CD4-positive, alpha-beta T cell treated with Interleukin-17A for 1 hour (primary cell): ENCODE results near the gene FRMD1.

ENCODE experiments used
- DNase-seq: peaks from one replicate; pipeline ENCODE4 v3.0.0-alpha.2; 2020

FRMD1 gene

DNA sequence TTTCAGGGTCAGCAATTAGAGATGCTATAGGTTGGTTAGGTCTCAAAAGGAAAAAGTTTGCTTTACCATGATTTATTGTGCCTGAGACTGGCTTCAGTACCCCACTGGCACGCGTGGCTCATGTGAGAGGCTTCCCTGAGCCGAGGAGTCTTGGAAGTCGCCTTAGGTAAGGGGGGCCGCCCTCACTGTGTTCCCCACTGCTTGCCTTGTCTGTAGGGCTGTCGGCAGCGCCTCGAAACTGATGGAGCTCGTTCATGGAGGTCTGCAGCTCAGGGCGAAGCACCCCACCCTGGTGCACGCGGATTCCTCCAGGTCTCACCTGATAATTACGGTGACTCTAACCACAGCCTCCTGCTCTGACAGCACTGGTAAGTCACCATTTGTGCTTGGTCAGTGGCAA lies 39.2 kb downstream of the FRMD1 start:
- DNase-seq: no peak

DNA sequence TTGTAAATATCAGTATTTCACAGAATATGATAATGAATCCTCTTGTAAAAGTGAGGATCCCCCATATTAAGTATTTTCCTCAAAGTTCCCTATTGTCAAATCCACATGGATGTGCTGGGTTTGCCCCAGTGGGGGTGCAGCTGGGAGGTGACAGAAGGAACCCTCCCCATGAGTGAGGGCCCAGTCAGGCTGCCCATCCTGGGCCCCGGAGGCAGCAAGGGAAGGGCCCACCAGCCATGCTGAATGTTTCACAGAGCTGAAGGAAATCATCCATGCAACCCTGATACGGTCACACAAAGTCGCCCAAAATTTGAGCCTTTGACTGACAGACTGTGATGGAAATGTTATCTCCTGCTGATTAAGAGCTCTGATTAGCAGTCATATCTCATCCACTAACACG lies 39.7 kb downstream of the FRMD1 start:
- no peak for DNase-seq

DNA sequence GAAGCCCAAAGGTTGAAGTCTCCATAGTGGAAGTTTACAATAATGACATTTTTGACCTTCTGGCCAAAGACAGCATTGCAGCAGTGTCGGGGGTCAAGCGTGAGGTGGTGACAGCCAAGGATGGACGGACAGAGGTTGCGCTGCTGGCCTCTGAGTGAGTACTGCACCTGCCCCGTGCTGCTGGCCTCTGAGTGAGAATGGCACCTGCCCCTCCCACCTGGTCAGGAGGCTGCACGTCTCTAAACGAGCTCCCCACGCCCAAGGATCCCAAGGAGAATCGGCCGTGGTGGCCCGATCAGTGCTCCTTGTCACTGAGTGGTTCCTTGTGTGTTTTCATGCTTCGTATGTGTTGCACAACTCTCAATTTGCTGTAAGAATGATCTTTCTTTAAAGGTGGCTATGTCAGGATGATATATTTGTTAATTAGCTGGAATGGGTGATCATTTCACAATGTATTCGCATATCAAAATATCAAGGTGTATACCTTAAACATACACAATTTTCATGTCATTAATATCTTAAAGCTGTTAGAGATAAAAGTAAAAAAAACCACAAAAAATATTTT lies 40.4 kb downstream of the FRMD1 start:
- no peak for DNase-seq

DNA sequence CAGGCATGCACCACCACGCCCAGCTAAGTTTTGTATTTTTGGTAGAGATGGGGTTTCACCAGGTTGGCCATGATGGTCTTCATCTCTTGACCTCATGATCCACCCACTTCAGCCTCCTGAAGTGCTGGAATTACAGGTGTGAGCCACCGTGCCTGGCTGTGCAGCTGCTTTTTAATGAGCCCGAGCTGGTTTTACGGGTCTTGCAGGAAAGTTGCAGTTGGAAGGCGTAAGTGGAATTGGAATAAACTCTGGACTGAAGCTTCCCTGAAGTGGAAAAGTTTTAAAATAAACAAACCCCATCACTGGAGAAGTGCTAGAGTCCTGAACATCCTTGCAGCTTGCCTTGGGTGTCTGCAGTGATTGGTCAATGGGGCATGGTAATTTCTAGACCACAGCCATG lies 41.2 kb downstream of the FRMD1 start:
- no peak for DNase-seq

DNA sequence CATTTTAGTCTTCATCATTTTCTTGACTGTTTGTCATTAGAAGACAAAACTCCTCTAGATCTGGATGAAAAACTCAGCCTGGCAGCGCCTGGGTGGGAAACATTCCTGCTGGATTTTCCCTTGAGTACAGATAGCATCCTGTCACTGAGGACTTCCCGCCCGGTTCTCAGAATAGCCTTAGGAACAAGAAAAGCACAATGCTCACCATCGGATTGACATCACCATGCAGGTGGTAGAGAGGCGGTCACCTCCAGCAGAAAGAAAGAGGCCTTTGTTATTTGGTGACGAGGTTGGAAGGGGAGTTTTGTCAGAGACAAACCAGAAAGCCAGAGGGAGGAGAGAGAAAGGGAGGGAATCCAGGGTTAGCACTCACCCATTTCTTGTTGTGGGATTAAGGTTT lies 41.8 kb downstream of the FRMD1 start:
- DNase-seq: no peak

DNA sequence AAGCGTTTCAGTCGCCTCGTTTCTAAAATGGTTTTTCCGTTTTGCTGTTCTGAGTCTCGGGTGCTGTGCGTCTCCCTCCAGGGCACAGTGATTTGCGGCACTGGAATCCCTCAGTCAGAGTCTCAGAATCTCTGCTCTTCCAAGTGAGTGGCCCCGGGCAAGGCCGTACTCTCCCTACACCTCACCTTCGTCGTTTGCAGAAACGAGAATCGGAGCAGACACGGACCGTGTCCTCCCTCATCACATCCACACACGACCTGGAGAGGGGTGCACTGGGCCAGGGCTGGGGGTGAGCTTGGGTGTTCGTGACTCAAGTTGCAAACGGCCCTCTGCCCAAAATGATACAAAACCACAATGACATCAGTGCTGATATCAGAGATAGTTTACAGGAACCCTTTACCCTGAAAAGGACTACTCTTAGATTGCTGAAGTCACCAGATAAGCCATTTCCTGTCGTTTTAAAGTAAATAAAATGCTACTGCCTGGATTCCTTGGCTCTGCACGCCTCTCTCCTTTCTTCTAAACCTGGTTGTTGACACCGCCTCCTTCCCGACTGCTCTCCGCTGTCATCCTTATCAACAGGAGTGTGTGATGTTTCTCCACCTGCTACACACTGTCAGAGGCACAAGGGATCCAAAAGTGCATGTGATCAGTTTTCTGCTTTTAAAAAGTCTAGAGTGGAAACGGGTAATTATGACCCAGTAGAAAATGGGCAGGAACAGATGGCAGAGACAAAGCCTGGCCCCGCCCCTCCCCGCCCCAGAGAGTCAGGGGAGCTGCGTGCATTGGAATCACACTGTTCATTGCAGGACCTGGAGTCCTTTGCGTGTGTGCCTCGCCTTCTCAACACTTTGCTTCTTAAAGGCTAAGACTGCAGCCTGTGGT lies 43.1 kb downstream of the FRMD1 start:
- DNase-seq: no peak

DNA sequence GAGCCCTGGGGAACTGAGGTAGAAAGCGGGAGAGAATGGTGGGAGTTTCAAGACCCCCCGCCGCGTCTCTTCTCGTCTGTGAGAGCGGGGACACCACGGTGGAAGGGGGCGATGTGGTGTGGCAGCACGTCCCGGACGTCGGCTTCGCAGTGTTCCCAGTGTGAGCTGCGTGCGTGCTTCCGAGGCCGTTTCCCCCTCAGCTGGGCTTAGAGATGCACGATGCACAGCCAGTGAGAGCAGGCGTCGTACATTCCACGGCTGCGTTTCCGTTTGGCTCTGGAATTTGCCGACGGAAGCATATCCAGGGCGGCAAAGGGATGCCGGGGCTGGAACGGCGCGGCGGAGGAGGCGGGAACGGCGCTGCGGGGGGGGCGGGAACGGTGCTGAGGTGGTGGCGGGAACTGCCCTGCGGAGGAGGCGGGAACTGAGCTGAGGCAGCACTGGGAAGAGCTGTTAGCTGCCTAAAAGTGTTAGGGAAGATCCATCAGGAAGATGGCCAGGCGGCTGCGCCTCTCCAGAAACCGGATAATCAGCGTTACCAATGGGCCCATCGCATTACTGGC lies 43.8 kb downstream of the FRMD1 start:
- DNase-seq: no peak

DNA sequence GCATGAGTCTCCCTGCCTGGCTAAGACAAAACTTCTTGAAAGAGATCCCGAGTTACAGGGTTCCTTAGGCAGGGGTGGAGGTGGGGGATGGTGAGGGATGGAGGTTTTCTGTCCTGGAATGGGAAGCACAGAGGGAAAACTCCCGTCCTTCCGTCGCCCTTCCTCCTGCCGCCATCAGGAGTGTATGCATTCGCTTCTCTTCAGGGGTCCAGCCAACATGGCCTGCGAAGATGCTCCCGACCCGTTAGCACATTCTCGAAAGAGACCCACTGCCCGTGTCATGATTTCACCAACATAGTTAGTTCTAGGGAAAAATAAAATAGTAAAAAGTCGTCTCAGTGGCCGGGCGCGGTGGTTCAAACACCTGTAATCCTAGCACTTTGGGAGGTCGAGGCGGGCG lies 44.5 kb downstream of the FRMD1 start:
- DNase-seq: no peak

DNA sequence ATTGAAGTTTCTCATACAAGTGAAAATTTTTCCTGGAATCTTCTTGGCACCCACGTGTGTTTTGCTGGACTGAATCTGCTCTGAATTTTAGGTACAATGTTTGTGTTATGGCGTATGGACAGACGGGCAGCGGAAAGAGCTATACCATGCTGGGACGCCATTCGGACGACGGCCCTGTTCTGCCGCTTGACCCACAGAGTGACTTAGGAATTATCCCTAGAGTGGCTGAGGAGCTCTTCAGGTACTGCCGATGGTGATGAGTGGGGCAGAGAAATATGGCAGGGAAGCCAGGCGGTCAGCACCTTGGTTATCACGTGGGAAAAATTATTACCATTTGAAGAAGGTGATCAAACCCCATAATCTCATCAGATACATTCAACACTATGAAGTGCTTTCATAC lies 45.2 kb downstream of the FRMD1 start:
- DNase-seq: no peak

DNA sequence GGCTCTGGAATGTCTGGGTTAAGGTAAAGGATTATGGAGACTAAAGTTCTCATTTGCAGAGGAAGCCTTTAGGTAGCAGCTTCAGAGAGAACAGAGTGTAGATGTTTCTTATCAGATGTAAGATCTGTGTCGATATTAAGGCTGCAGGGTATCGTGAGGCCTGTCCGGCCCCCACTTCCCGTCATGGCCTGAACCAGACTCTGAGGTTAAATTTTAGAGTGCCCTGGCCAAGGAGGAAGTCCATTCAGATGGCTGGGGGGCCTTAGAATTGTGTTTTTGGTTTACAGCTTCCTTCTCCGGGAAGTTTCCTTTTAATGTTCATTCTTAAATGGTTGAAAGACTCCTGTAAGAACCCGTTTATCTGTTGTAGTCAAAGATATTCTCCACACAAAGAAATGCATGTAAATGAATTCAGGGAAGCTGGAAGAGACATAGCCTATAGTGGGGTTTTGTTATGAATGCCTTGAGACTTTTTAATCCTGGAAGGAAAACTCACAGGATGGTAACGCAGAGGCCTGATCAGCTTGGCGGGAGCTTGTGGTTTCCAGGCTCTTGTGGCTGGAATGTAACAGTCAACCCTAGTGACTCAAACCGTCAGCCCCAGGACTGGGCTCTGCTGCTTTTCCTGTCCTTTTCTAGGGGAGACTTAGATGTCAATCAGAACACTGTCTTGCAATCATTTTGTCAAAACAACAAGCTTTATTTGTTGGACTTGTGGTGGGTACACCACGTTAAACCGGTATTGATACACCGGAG lies 46.8 kb downstream of the FRMD1 start:
- DNase-seq: no peak

DNA sequence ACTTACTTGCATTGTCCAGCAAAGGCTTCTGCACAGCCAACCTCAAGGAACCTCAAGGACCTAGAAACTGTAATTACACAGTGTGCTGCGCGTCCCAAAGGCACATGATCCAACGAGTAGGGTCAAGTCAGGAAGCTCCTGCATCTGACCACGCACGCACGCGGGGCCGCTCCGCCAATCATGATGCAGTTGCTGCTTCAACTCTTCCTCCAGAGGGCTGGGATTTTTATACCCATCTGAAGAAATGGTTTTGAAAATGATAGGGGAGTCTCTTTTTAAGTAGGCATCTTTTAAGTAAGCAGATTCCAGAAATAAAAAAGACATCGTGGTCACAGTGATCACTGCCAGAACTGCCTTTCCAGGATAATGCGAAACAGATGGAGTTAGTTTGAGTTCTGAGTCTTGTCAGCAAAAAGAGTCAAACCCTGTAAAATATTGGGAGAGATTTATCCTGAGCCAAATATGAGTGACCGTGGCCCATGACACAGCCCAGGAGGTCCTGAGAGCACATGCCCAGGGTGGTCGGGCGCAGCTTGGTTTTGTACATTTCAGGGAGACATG lies 47.5 kb downstream of the FRMD1 start:
- DNase-seq: no peak

DNA sequence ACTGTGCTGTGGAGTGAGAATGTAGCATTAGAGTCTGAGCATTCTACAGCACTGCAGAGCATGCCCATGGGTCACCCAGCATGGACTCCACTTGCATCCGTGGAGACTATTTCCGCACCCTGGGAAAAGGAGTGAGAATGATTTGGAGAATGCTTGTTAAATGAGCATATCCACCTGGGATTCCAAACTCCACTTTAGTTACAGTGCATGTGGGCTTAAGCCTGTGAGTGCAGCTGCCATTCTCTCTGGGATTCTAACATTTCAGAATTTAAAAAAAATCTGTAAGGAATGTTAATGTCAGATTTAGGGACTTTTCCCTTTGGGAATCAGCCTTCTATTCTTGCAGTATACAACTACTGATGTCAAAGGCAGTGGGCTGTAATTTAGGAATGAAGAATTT lies 48.1 kb downstream of the FRMD1 start:
- DNase-seq: no peak

DNA sequence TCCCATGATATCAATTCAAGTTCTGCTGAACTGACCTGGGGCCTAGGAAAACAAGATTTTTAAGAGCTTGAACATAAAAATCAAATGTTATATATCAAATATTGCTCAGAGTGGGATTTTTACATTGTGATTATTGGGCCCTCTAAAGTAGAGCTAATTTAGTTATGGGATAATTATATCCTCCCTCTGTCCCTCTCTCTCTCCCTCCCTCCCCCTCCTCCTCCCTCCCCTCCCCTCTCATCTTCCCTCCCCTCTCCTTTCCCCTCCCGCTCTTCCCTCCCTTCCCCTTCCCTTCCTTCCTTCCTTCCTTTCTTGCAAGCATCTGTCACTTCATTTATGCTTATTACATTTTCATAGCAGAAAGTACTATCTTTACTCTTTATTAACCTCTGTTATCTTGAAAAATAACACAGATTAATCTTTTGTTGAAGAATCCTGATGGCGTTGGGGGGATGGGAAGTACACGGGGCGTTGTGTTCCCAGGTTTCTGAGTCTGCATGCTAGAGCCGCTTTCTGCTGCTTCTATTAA lies 48.7 kb downstream of the FRMD1 start:
- no peak for DNase-seq

DNA sequence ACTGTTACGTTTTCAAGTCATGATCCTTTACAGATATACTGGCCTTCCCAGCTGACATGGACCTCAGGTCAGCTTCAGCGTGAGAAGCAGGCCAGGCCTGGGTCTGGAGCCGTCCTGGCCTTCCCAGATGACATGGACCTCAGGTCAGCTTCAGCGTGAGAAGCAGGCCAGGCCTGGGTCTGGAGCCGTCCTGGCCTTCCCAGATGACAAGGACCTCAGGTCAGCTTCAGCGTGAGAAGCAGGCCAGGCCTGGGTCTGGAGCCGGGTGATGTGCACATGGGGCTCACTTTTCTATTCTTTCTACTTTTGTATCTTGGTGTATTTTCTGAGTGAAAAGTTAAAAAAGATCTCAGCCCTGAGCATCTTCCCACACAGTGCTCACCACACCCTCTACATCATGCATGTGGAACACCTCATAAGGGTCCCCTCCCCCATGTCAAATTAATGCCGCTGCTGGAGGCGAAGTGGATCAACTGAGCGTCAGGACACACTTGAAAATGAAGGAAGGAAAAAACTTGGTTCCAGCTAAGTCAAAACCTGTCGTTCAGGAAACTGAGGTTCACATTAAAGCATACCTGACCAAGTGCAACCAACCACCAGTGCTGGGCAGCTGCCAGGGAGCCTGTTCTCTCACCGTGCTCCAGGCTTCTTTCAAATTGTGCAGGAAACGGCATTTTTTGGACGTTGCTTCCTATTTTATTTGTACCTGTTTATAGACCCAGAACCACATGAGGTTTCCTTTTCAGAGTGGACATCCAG lies 49.4 kb downstream of the FRMD1 start:
- DNase-seq: no peak

DNA sequence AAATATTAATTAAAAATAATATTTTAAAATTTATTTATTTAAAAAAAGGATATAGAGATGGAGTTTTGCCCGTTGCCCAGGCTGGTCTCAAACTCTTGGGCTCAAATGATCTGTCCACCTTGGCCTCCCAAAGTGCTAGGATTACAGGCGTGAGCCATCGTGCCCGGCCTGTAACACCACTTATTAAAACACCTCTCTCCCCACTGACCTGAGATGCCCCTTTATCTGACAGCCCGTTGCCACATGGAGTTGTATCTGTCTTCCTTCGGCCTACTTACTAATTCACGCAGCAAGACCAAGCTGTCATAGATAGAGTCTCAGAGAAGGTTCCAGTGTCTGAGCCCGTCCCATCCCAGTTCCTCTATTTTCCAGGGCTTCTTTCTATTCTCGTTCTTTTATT lies 50.8 kb downstream of the FRMD1 start:
- no peak for DNase-seq

DNA sequence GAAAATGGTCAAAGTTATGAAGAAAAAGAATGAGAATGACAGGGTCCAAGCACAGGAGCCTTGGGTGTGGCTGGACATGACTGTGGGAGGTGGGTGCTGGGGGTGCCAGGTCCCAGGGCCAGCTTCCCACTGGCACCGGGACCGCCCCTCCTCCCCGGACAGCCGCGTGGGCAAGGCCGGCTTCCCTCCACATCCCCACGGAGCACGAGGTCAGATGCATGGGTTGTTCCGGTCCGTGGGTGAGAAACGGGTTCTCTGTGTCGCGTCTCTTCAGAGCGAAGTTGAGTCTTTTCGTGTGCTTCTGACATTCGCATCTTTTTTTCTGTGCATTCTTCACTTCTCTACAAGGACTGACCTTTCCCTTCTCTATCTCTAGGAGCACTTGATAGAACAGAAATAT lies 51.5 kb downstream of the FRMD1 start:
- DNase-seq: no peak

DNA sequence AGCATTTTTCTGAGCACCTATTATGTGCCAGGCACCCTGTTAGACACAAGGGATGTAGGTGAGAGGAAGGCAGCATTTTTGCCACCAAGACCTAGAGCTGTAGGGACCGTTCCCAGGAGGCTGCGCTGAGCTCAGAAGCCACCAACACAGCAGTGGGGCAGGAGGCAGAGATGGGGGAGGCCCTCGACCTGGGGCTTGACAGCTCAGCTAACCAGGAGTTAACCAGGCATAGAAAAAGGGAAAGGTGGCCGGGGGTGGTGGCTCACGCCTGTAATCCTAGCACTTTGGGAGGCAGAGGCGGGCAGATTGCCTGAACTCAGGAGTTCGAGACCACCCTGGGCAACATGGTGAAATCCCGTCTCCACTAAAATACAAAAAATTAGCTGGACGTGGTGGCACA lies 52.1 kb downstream of the FRMD1 start:
- no peak for DNase-seq

DNA sequence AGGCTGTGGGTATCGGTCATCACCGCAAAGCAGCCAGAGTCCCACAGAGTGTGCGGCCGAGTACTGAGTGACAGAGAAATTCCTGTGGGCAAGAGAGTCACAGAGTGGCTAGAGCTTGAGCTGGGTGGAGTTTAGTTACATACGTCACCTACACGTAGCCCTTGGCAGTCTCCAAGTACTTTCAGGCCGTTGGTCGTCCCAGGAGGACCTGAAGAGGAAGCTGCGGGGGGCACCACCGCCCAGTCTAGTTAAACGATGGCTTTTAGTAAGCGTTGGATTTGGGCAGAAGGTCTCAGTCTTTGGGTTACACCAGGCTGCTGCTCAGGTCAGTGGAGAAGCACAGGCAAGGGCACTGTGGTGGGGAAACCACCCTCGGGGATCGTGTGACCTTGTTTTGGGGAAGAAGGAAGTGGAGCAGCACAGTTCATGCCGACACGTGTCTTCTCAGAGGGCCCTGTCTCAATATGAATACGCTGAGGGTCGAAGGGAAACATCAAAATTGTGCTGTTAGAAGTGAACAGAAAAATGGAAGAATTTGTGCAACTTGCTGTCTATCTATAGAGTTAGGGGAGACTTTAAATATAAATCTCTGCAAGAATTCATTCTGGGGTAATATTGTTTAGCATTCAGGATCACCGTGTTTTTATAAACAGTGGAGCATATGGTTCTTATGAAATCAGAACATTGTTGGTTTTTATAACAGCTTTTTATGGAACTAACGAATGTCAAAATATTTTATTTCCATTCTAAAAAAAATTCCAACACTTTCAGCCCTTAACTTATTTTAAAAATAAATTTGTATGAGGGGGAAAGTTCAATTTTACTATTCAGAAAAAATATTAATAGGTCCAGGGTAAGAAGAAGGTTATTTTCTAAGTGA lies 52.9 kb downstream of the FRMD1 start:
- DNase-seq: no peak

DNA sequence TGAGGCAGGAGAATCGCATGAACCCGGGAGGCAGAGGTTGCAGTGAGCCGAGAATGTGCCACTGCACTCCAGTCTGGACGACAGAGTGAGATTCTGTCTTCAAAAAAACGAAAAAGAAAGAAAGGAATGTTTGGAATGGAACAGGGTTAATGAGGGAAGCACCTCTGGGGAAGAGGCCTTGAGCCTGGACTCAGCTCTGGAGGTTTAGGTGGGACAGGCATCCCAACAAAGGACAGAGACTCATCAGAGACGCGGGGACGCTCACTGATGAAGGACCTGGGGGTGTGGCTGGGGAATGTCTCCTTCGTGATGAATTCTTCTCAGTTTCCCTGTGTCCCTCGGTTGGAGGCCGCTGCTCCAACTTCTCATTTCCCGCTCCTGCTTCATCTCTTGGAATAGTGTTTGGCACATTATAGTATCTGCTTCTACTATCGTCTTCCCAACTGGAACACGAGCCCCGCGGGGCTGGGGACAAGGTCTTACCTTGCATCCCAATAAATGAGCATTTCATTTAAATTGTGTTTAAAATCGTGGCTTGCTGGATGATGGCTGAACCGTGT lies 54.0 kb downstream of the FRMD1 start:
- DNase-seq: no peak

DNA sequence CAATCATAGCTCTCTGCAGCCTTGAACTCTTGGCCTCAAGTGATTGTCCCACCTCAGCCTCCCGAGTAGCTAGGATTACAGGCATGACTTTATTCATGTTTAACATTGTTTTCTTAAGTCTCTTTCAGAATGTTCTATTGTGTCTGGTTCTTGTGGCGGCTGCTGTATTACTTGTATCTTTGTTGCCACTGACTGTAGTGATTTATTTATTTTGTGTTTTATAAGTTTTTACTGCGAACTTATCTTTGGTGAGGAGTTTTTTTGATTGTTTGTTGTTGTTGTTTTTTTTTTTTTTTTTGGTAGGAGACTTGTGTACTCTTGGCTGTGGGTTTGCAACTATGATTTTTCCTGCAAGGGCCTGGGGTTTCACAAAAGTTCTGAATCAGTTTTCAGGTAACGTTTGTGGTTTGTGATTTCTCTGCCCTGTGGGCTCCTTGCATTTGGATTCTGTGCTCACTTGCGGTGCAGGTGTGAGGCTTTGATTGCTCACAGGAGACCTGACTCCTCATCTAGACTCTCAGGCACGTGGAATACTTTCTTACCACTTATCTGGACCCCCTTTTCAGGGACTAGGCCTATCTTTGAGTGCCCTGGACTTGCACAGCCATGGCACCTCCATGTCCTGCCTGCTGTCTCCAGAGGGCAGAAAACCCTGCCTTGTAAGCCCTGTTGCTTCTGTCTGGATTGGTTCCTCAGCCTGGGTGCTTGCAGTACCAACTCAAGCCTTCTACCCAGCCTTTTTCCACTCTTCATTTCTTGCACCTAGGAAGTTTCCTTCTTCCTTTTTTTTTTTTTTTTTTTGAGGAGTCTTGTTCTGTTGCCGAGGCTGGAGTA lies 56.3 kb downstream of the FRMD1 start:
- no peak for DNase-seq
